Activated naive CD4-positive, alpha-beta T cell treated with anti-CD3 and anti-CD28 coated beads for 36 hours (primary cell): Measurements from ENCODE around the gene POLR2C. TPM values are rescaled to one million over a fixed set of nuclear protein-coding genes. Genes with fewer than 3 reads are reported as not detected.
"Not testable (repeated sequence)": the region's sequence is repeated elsewhere in the genome, so short reads cannot be mapped to it uniquely, and the experiment has no call there.

ENCODE experiments used
- CTCF ChIA-PET: fragments of 350-600 bp; sonication (Branson Sonifier 250); formaldehyde crosslinking; loops from one replicate; lab custom pipeline; 2021; ENCODE audit warnings: antibody characterized with exemption; lab: Charles Lee
- DNase-seq: peaks from one replicate; pipeline ENCODE4 v3.0.0-alpha.2; 2020
- H3K27ac Mint-ChIP-seq: one replicate; pipeline ENCODE4 v1.8.0; 2021; ENCODE audit warnings: mild to moderate bottlenecking, mixed read lengths
- H3K27me3 Mint-ChIP-seq: one replicate; pipeline ENCODE4 v1.8.0; 2021; ENCODE audit warnings: low read depth, mixed read lengths
- H3K36me3 Mint-ChIP-seq: one replicate; pipeline ENCODE4 v1.8.0; 2021; ENCODE audit warnings: low read depth, mixed read lengths
- H3K4me1 Mint-ChIP-seq: one replicate; pipeline ENCODE4 v1.8.0; 2021; ENCODE audit warnings: low read depth, mixed read lengths
- H3K4me3 Mint-ChIP-seq: one replicate; pipeline ENCODE4 v1.8.0; 2021; ENCODE audit warnings: mild to moderate bottlenecking, moderate library complexity, mixed read lengths
- H3K9me3 Mint-ChIP-seq: one replicate; pipeline ENCODE4 v1.8.0; 2021; ENCODE audit warnings: mixed read lengths
- intact Hi-C: fragments of 100-400 bp; cut with micrococcal nuclease; formaldehyde crosslinking; loops from one replicate; pipeline ENCODE4 v1.15.1; 2023
- total RNA-seq, 2 experiments: library from RNA; stranded (reverse); gene quantifications; one replicate each; pipeline ENCODE4 v1.2.3, GENCODE V29; 2021

Gene POLR2C
- total RNA-seq, 2 experiments from 2014 or later = 49.4 to 53.0 TPM

GRCh38 chr16:57430955-57431354 lies 31.5 kb upstream of the POLR2C start:
- Mint-ChIP-seq H3K36me3 (peaks cover 47% of the 10 kb centered on the region), H3K27ac (no peak overlapping the region), H3K4me1 (peaks cover 25% of the 10 kb centered on the region), H3K9me3 (no peaks in the 10 kb centered on the region), H3K27me3 (no peaks in the 10 kb centered on the region), H3K4me3 (no peak overlapping the region)
- intact Hi-C loops = no loop called here
- DNase-seq = no peak
- CTCF ChIA-PET = interaction anchor here (0.9 to 5.5 kb wide), 3 partner anchors 12 to 43 kb away, joined by 3 to 53 read pairs (median 4); partner anchors contain the start of genes CIAPIN1 and COQ9

GRCh38 chr16:57432505-57432904 lies 30.0 kb upstream of the POLR2C start:
- no peak for DNase-seq
- H3K27me3 Mint-ChIP-seq = no peaks in the 10 kb centered on the region

GRCh38 chr16:57432989-57433388 lies 29.5 kb upstream of the POLR2C start:
- no peak for DNase-seq
- H3K36me3 Mint-ChIP-seq = peaks cover 41% of the 10 kb centered on the region
- H3K4me3 Mint-ChIP-seq = no peak overlapping the region
- peaks cover 25% of the 10 kb centered on the region for H3K4me1 Mint-ChIP-seq
- CTCF ChIA-PET = interaction anchor here (0.8 to 5.5 kb wide), 8 partner anchors 8 to 133 kb away, joined by 3 to 53 read pairs (median 4); partner anchors contain the start of genes CIAPIN1 and POLR2C
- intact Hi-C loops = loop anchor here (1.0 kb wide), 1 partner anchor 14 kb away; no protein-coding TSS in a partner anchor
- H3K27ac Mint-ChIP-seq = peak overlapping the region; percentile 61
- no peaks in the 10 kb centered on the region for H3K27me3 Mint-ChIP-seq
- H3K9me3 Mint-ChIP-seq = no peaks in the 10 kb centered on the region

More at GRCh38 chr16:57432505-57432904, 30.0 kb upstream of the POLR2C start:
- Mint-ChIP-seq H3K27ac (peak overlapping the region; percentile 61), H3K36me3 (peaks cover 45% of the 10 kb centered on the region), H3K9me3 (no peaks in the 10 kb centered on the region), H3K4me1 (peaks cover 25% of the 10 kb centered on the region), H3K4me3 (no peak overlapping the region)
- CTCF ChIA-PET = interaction anchor here (1.4 to 5.5 kb wide), 4 partner anchors 10 to 132 kb away, joined by 5 to 53 read pairs (median 9); partner anchors contain the start of gene CIAPIN1
- intact Hi-C loops = no loop called here

- CTCF ChIA-PET = interaction anchor here (0.9 to 5.5 kb wide), 5 partner anchors 12 to 89 kb away, joined by 3 to 53 read pairs (median 4); partner anchors contain the start of genes CIAPIN1 and POLR2C
- Mint-ChIP-seq H3K27me3 (no peaks in the 10 kb centered on the region), H3K4me1 (peaks cover 25% of the 10 kb centered on the region), H3K36me3 (peaks cover 45% of the 10 kb centered on the region), H3K9me3 (no peaks in the 10 kb centered on the region), H3K27ac (peak overlapping the region; percentile 61), H3K4me3 (no peak overlapping the region)
- intact Hi-C loops = no loop called here
- DNase-seq = no peak
Measured at GRCh38 chr16:57434003-57434402, 28.5 kb upstream of the POLR2C start.

GRCh38 chr16:57435838-57436237 lies 26.6 kb upstream of the POLR2C start:
- DNase-seq = no peak
- CTCF ChIA-PET = interaction anchor here (1.0 to 1.1 kb wide), 2 partner anchors 19 to 155 kb away, joined by 3 to 4 read pairs; no protein-coding TSS in a partner anchor
- Mint-ChIP-seq H3K36me3 (peaks cover 54% of the 10 kb centered on the region), H3K27ac (no peak overlapping the region), H3K9me3 (peaks cover 7% of the 10 kb centered on the region), H3K27me3 (no peaks in the 10 kb centered on the region), H3K4me1 (peaks cover 25% of the 10 kb centered on the region), H3K4me3 (no peak overlapping the region)
- intact Hi-C loops = no loop called here

GRCh38 chr16:57439947-57440346 lies 22.5 kb upstream of the POLR2C start:
- DNase-seq, CTCF ChIA-PET, H3K27ac Mint-ChIP-seq, H3K4me3 Mint-ChIP-seq, H3K27me3 Mint-ChIP-seq, intact Hi-C loops: not testable (repeated sequence)
- Mint-ChIP-seq H3K9me3 (peaks cover 10% of the 10 kb centered on the region), H3K4me1 (peaks cover 15% of the 10 kb centered on the region), H3K36me3 (peaks cover 45% of the 10 kb centered on the region)

- H3K4me3 Mint-ChIP-seq, H3K27me3 Mint-ChIP-seq, intact Hi-C loops, H3K27ac Mint-ChIP-seq, DNase-seq: not testable (repeated sequence)
- CTCF ChIA-PET = interaction anchor here (1.5 kb wide), 1 partner anchor 22 kb away, joined by 7 read pairs; no protein-coding TSS in a partner anchor
- Mint-ChIP-seq H3K36me3 (peaks cover 43% of the 10 kb centered on the region), H3K9me3 (peaks cover 10% of the 10 kb centered on the region), H3K4me1 (peaks cover 17% of the 10 kb centered on the region)
Measured at GRCh38 chr16:57440551-57440950, 21.9 kb upstream of the POLR2C start.

- peak; percentile 10 for DNase-seq
- H3K4me1 Mint-ChIP-seq = peaks cover 40% of the 10 kb centered on the region
- H3K4me3 Mint-ChIP-seq = no peak overlapping the region
- H3K27me3 Mint-ChIP-seq = no peaks in the 10 kb centered on the region
- peaks cover 22% of the 10 kb centered on the region for H3K36me3 Mint-ChIP-seq
- H3K9me3 Mint-ChIP-seq = peaks cover 10% of the 10 kb centered on the region
- H3K27ac Mint-ChIP-seq = no peak overlapping the region
- intact Hi-C loops = loop anchor here (5.0 kb wide), 1 partner anchor 683 kb away; the partner anchor contains the start of gene CFAP20
- CTCF ChIA-PET = interaction anchor here (0.6 to 2.3 kb wide), 6 partner anchors 11 to 93 kb away, joined by 3 to 7 read pairs (median 5); partner anchors contain the start of gene POLR2C
Measured at GRCh38 chr16:57444711-57445110, 17.8 kb upstream of the POLR2C start.

- no peak overlapping the region for H3K4me3 Mint-ChIP-seq
- CTCF ChIA-PET = interaction anchor here (0.7 to 2.4 kb wide), 5 partner anchors 12 to 28 kb away, joined by 3 to 11 read pairs (median 6); partner anchors contain the start of gene POLR2C
- no peak for DNase-seq
Measured at GRCh38 chr16:57445510-57445909, 17.0 kb upstream of the POLR2C start.

GRCh38 chr16:57446531-57447185 lies 15.8 kb upstream of the POLR2C start:
- peaks cover 8% of the 10 kb centered on the region for H3K36me3 Mint-ChIP-seq
- CTCF ChIA-PET = interaction anchor here (1.0 to 3.2 kb wide), 9 partner anchors 13 to 163 kb away, joined by 3 to 14 read pairs (median 3); partner anchors contain the start of gene POLR2C
- H3K27me3 Mint-ChIP-seq = no peaks in the 10 kb centered on the region
- intact Hi-C loops = loop anchor here (1.0 to 5.0 kb wide), 7 partner anchors 16 to 681 kb away; partner anchors contain the start of genes ARL2BP, CCDC102A, CFAP20 and KATNB1
- H3K27ac Mint-ChIP-seq = peak overlapping the region; percentile 86
- H3K4me3 Mint-ChIP-seq = peak overlapping the region; percentile 86
- H3K9me3 Mint-ChIP-seq = no peaks in the 10 kb centered on the region
- DNase-seq = peak; percentile 24
- peaks cover 42% of the 10 kb centered on the region for H3K4me1 Mint-ChIP-seq

More at GRCh38 chr16:57445510-57445909, 17.0 kb upstream of the POLR2C start:
- peaks cover 4% of the 10 kb centered on the region for H3K9me3 Mint-ChIP-seq
- H3K27me3 Mint-ChIP-seq = no peaks in the 10 kb centered on the region
- H3K36me3 Mint-ChIP-seq = peaks cover 14% of the 10 kb centered on the region
- no peak overlapping the region for H3K27ac Mint-ChIP-seq
- H3K4me1 Mint-ChIP-seq = peaks cover 42% of the 10 kb centered on the region
- intact Hi-C loops = loop anchor here (5.0 kb wide), 1 partner anchor 682 kb away; the partner anchor contains the start of gene CFAP20

GRCh38 chr16:57447186-57447962 lies 15.1 kb upstream of the POLR2C start, which contains the start of the genes CIAPIN1 and COQ9:
Gene CIAPIN1, minus strand, starts transcription at chr16:57447385. Its CDS starts 6,457 bp downstream, at chr16:57440928.
Gene COQ9, plus strand, starts transcription at chr16:57447479. Its CDS starts 27 bp downstream, at chr16:57447506.
- no peaks in the 10 kb centered on the region for H3K9me3 Mint-ChIP-seq
- H3K4me3 Mint-ChIP-seq = peak within 1 kb of the TSS; percentile 86
- no peaks in the 10 kb centered on the region for H3K27me3 Mint-ChIP-seq
- intact Hi-C loops = loop anchor here (1.0 to 5.0 kb wide), 7 partner anchors 15 to 680 kb away; partner anchors contain the start of genes ARL2BP, CCDC102A, CFAP20 and KATNB1
- peaks cover 6% of the 10 kb centered on the region for H3K36me3 Mint-ChIP-seq
- CTCF ChIA-PET = interaction anchor here (0.6 to 3.2 kb wide), 11 partner anchors 9 to 203 kb away, joined by 3 to 14 read pairs (median 3); partner anchors contain the start of gene POLR2C
- H3K27ac Mint-ChIP-seq = peak within 1 kb of the TSS; percentile 86
- peak; percentile 96 for DNase-seq
- peaks cover 42% of the 10 kb centered on the region for H3K4me1 Mint-ChIP-seq
